GM19468 (cell line): ENCODE results near the gene C2orf42.
"Not testable (repeated sequence)": the region's sequence is repeated elsewhere in the genome, so short reads cannot be mapped to it uniquely, and the experiment has no call there.

Source experiments
- ATAC-seq: cut with Tn5 transposase; IDR thresholded peaks from one replicate; pipeline ENCODE4 v1.9.1; 2021; ENCODE audit warnings: mild to moderate bottlenecking, moderate library complexity, moderate number of reproducible peaks; ENCODE audit not compliant: unreplicated experiment; ENCODE audit errors: extremely low read depth

The C2orf42 gene

GRCh38 chr2:70133491-70134322, 57.1 kb downstream of the C2orf42 start:
- no peak for ATAC-seq

GRCh38 chr2:70133127-70133452, 57.7 kb downstream of the C2orf42 start:
- ATAC-seq = no peak

GRCh38 chr2:70132244-70133126, 58.3 kb downstream of the C2orf42 start:
- no peak for ATAC-seq

DNA sequence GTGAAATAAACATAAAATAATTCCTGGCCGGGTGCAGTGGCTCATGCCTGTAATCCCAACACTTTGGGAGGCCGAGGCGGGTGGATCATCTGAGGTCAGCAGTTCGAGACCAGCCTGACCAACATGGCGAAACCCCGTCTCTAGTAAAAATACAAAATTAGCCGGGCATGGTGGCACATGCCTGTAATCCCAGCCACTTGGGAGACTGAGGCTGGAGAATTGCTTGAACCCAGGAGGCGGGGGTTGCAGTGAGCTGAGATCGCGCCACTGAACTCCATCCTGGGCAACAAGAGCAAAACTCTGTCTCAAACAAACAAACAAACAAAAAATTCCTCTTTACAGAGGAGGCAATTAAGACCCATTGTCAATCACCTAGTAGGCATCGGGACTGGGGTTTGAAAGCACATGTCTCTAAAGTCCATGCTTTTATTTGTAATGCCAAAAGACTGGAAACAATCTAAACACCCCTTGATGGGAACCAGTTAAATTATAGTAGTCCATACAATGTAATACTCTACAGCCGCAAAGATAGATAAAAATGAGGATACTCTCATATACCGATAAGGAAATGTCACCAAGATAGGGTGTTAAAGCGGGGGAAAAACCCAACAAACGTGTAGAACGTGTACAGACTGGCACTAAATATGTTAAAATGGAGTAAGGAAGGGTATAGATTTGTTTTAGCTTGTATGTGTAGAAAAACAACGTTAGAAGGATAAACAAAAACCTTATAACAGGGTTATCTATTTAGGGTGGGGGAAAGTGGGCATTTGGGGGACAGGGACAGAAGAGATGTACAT, 59.3 kb downstream of the C2orf42 start:
- ATAC-seq = not testable (repeated sequence)

- ATAC-seq = no peak
Measured at GRCh38 chr2:70128005-70128404, 62.8 kb downstream of the C2orf42 start.

- no peak for ATAC-seq
Measured at GRCh38 chr2:70126413-70126812, 64.4 kb downstream of the C2orf42 start.

DNA sequence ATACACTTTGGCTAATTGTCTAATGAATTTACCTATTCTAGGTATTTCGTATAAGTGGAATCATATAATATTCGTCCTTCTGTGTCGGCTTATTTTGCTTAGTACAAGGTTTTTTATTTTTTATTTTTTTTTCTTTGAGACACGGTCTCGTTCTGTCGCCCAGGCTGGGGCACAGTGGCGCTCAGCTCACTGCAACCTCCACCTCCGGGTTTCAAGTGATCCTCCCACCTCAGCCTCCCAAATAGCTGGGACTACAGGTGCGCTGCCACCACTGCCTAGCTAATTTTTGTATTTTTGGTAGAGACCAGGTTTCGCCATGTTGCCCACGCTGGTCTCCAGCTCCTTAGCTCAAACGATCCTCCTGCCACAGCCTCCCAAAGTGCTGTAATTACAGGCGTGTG, 65.3 kb downstream of the C2orf42 start:
- ATAC-seq = no peak

DNA sequence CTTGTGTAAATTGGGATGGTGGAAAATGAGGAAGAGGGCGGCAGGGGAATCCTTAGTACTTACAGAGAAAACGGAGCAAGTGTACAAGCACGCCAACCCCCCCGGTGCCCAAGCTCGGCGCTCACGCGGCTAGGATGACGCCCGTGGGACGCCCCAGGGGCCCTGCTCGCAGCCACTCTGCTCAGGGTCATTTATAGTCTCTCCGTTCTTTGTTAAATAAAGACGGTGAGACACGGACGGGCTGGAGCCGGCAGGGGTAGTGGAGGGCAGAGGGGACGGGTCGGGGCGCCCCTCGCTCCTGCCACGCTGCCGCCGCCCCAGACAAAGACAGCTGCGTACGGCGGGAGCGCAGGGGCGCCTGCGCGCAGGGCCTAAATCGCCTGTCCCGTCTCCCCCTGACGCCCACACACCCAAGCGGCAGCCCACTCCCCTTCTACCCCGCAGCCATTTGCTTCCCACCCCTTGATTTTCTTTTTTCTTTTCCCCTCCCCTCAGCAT, 65.8 kb downstream of the C2orf42 start:
- ATAC-seq = no peak

- no peak for ATAC-seq
Measured at GRCh38 chr2:70123829-70124116, 67.0 kb downstream of the C2orf42 start.

DNA sequence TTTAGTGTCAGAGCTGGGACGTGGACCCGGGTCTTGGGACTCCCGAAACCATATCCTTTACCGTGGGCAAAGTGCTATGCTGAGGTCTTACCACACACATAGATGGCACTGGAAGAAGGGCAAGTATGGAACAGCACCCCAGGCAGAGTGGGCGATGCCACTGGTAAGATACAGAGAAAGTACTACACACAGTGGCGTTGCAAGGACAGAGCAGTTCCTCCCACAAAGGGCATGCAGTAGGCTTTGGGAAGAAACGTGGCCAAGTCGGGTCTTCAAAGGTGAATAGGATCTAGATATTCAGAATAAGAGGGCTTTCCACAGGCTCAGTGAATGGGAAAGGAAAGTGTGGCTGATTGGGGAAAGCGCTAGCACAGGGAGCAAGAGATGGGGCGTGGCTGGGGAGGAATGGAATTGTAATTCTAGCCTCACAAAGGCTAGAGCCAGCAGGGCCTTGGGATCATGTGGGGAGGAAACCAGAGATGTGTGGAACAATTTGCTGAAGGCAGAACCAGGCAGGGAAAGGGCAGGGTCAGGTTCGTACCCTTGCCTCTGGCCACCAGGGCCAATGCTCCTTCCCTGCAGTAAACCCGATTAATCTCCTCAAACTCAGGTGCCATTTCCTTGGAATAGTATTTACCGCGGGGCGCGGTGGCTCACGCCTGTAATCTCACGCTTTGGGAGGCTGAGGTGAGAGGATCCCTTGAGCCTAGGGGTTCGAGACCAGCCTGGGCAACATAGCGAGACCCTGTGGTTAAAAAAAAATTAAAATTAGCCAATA, 67.6 kb downstream of the C2orf42 start:
- no peak for ATAC-seq

DNA sequence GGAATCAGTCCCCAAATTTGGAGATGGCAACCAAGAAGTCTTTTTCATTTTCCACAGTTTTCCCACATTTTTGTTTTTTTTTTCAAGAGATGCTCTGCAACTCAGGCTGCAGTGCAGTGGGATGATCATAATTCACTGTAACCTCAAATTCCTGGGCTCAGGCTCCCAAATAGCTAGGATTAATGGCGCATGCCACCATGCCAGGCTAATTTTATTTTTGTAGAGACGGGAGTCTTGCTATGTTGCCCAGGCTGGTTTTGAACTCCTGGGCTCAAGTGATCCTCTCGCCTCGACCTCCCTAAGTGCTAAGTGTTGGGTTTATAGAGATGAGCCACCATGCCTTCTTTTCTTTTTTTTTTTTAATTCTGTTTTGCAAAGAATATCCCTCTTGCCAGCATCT, 68.3 kb downstream of the C2orf42 start:
- no peak for ATAC-seq

- ATAC-seq = no peak
Measured at GRCh38 chr2:70121627-70122372, 69.0 kb downstream of the C2orf42 start.

- ATAC-seq = no peak
Measured at GRCh38 chr2:70118798-70119454, 71.9 kb downstream of the C2orf42 start.

- no peak for ATAC-seq
Measured at GRCh38 chr2:70116936-70117552, 73.8 kb downstream of the C2orf42 start.

DNA sequence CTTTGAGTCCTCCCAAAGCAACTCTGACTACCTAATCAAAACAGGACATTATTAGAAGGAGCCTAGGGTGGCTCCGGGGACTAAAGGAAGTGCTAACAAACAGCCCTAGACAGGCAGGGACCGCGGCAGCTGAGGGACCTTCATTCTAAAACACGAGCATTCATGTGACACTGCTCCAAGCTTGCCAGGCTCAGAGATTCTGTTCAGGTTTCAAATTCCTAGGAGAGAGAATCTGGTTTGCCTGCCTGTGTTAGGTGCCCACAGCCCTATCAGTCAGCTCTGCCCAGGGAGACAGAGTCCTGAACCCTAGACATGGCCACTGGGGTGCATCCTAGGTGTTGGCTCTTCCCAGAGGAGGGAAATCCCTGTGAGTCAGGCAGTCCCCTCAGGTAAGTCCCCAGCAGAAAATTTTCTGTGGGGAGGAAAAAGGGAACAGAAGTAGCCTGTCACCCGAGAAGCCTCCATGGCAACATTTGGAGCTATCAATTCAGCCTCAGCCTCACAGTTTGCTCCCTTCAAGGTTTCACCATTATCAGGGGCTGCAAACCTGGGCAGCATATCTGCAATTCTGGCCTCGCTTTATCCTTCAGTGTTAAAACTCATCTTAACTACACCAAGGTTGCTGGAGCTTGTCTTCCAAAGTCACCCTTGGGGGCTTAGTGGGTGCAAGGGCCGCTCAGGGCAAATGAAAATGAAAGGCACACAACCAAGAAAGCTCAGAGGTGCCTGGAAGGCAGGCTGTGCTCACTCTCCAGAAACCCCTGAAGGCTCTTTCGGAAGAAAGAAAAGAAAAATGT, 75.0 kb downstream of the C2orf42 start:
- ATAC-seq = peak; percentile 45

- no peak for ATAC-seq
Measured at GRCh38 chr2:70113359-70114070, 77.3 kb downstream of the C2orf42 start.
